Transverse colon (tissue), 4 donors: ENCODE measurements around the gene BBS1. TPM values are rescaled to one million over a fixed set of nuclear protein-coding genes. Genes with fewer than 3 reads are reported as not detected.
A peak's percentile ranks its signal among the peaks of the same experiment; 100 is the strongest.

ENCODE experiments used
- DNase-seq: peaks from one replicate; pipeline ENCODE4 v3.0.0-alpha.2; 2019
- H3K27ac ChIP-seq, 4 donors: fragments of 200-600 bp; sonication (generic); 2 replicates each; pipeline ENCODE4 v1.5.1; 2016 to 2018; ENCODE audit warnings: inconsistent platforms in 4 of 4
- H3K27me3 ChIP-seq: fragments of 200-600 bp; sonication (generic); 2 replicates; pipeline ENCODE4 v1.5.1; 2017; ENCODE audit warnings: inconsistent platforms
- H3K36me3 ChIP-seq, 4 donors: fragments of 200-600 bp; sonication (generic); 2 replicates each; pipeline ENCODE4 v1.5.1; 2017 to 2019; ENCODE audit warnings: inconsistent platforms in 4 of 4
- H3K4me1 ChIP-seq, 4 donors: fragments of 200-600 bp; sonication (generic); 2 replicates each; pipeline ENCODE4 v1.5.1; 2017 to 2020; ENCODE audit warnings: inconsistent platforms in 4 of 4
- H3K4me3 ChIP-seq, 4 donors: fragments of 200-600 bp; sonication (generic); 1 replicate in 1 of 4; 2 replicates in 3 of 4; pipeline versions ENCODE4 v1.5.1 to v1.6.1; 2017 to 2019; ENCODE audit warnings: inconsistent platforms in 4 of 4
- H3K9me3 ChIP-seq, 2 donors: fragments of 200-600 bp; sonication (generic); 2 replicates each; pipeline ENCODE4 v1.5.1; 2017 to 2019; ENCODE audit warnings: inconsistent platforms in 2 of 2
- CTCF ChIP-seq, 5 experiments: fragments of 200-600 bp in 3 of 5; fragments of 450-650 bp in 2 of 5; sonication (generic) in 3 of 5; IDR thresholded peaks; 1 replicate in 2 of 5; 2 replicates in 3 of 5; pipeline ENCODE4 v1.5.1; 2016 to 2017; ENCODE audit warnings: antibody characterized with exemption in 5 of 5, inconsistent platforms in 3 of 5, mild to moderate bottlenecking in 2 of 5, moderate library complexity in 1 of 5
- EP300 ChIP-seq: sonication (generic); formaldehyde crosslinking; IDR thresholded peaks from one replicate; pipeline ENCODE4 v1.6.1; 2017; ENCODE audit warnings: antibody characterized with exemption, low read depth
- POLR2A ChIP-seq: fragments of 450-650 bp; IDR thresholded peaks from one replicate; pipeline ENCODE4 v1.6.1; 2016; ENCODE audit warnings: antibody characterized with exemption, mild to moderate bottlenecking, moderate library complexity
- POLR2AphosphoS5 ChIP-seq, 3 donors: sonication (generic); formaldehyde crosslinking; IDR thresholded peaks; one replicate each; pipeline ENCODE4 v1.6.1; 2016; ENCODE audit warnings: antibody characterized with exemption in 3 of 3
- WGBS, 2 donors: methylation state at CpG; one replicate each; pipeline ENCODE4 v1.1.5; 2018; ENCODE audit warnings: low coverage in 1 of 2; 5-methylcytosine and 5-hydroxymethylcytosine counted together
- in situ Hi-C, 4 donors: fragments of 200-750 bp; cut with MboI; loops; one replicate each; pipeline versions ENCODE4 v1.15.0 to v1.15.1; 2017; ENCODE audit warnings: low sequenced_read_pairs in 3 of 4, low pct_ligation_motif_present in 1 of 4, low pct_unique_long_range_greater_than_20kb in 1 of 4
- intact Hi-C: fragments of 100-400 bp; cut with DNase I; formaldehyde crosslinking; loops from one replicate; pipeline ENCODE4 v1.15.1; 2023; ENCODE audit warnings: low total_unique reads
- total RNA-seq, 4 donors: library from RNA; depleted of rRNA; stranded (reverse); fragments of >200 nt; gene quantifications; one replicate each; pipeline ENCODE4 v1.1.0, GENCODE V29; 2016

BBS1 gene
- total RNA-seq, 4 donors from 2014 or later = 33.3 to 146 (median 56.0) TPM

- no peaks in the 10 kb centered on the region for H3K36me3 ChIP-seq
These were observed 1.3 kb upstream of the BBS1 start for GRCh38 chr11:66509131-66509561.

GRCh38 chr11:66510990-66511339, 530 bp downstream of the BBS1 start:
- DNase-seq = no peak
- H3K4me3 ChIP-seq = peak overlapping the region; percentile 61 to 80 (median 75)
- H3K4me1 ChIP-seq = peaks cover 9 to 13% (median 11%) of the 10 kb centered on the region in 4 donors
- H3K9me3 ChIP-seq = no peaks in the 10 kb centered on the region
- TF ChIP-seq EP300 = no peak
- TF ChIP-seq CTCF (IDR thresholded peaks at IDR 0.05) = no peak
- WGBS, 2 donors = 9 to 20% methylated on average over 1 to 5 of the region's 5 CpGs
- intact Hi-C loops = no loop called here
- H3K36me3 ChIP-seq = no peaks in the 10 kb centered on the region
- H3K27ac ChIP-seq = peak overlapping the region; percentile 52 to 74 (median 70)
- in situ Hi-C loops = no loop called here
- no peaks in the 10 kb centered on the region for H3K27me3 ChIP-seq

More at GRCh38 chr11:66509131-66509561, 1.3 kb upstream of the BBS1 start:
- Histone ChIP-seq H3K9me3 (no peaks in the 10 kb centered on the region), H3K4me1 (peaks cover 9 to 13% (median 11%) of the 10 kb centered on the region in 4 donors), H3K27ac (no peak overlapping the region), H3K4me3 (no peak overlapping the region), H3K27me3 (no peaks in the 10 kb centered on the region)
- intact Hi-C loops = no loop called here
- in situ Hi-C loops = no loop called here
- TF ChIP-seq CTCF (IDR thresholded peaks at IDR 0.05) (no peak), EP300 (no peak), POLR2AphosphoS5 (IDR thresholded peaks at IDR 0.05) (no peak), POLR2A (no peak)
- WGBS, 2 donors = 82 to 92% methylated on average over 2 to 7 of the region's 7 CpGs
- no peak for DNase-seq

GRCh38 chr11:66523611-66524010, 13.2 kb downstream of the BBS1 start:
- peaks cover 0 to 31% (median 12%) of the 10 kb centered on the region in 4 donors for H3K36me3 ChIP-seq
- no peaks in the 10 kb centered on the region for H3K27me3 ChIP-seq
- intact Hi-C loops (no loop called here), in situ Hi-C loops (no loop called here)
- DNase-seq = no peak
- H3K4me1 ChIP-seq = no peaks in the 10 kb centered on the region
- H3K9me3 ChIP-seq = no peaks in the 10 kb centered on the region
- TF ChIP-seq EP300 (no peak), POLR2A (no peak), POLR2AphosphoS5 (IDR thresholded peaks at IDR 0.05) (no peak), CTCF (IDR thresholded peaks at IDR 0.05) (no peak)
- H3K27ac ChIP-seq = no peak overlapping the region
- no peak overlapping the region for H3K4me3 ChIP-seq
- 91% methylated on average over 11 of the region's 11 CpGs; no CpG with 5 or more reads in 1 of the 2 donors for WGBS, 2 donors

- Histone ChIP-seq H3K4me1 (no peaks in the 10 kb centered on the region), H3K4me3 (no peak overlapping the region), H3K36me3 (peaks cover 0 to 25% (median 12%) of the 10 kb centered on the region in 4 donors), H3K27ac (no peak overlapping the region), H3K9me3 (no peaks in the 10 kb centered on the region), H3K27me3 (no peaks in the 10 kb centered on the region)
- in situ Hi-C loops = no loop called here
- no peak for TF ChIP-seq CTCF (IDR thresholded peaks at IDR 0.05)
- no peak for TF ChIP-seq EP300
- TF ChIP-seq POLR2A = no peak
- TF ChIP-seq POLR2AphosphoS5 (IDR thresholded peaks at IDR 0.05) = no peak
- WGBS, 2 donors = 54 to 90% methylated on average over 3 to 10 of the region's 10 CpGs
- no peak for DNase-seq
- intact Hi-C loops = no loop called here
These were observed 14.0 kb downstream of the BBS1 start for GRCh38 chr11:66524304-66525040.
